GM23338 (cell line): Measurements from ENCODE around the gene EYA2. TPM values are rescaled to one million over a fixed set of nuclear protein-coding genes. Genes with fewer than 3 reads are reported as not detected.

Experiments
- ATAC-seq: fragments of 200-7000 bp; cut with Tn5 transposase; 3 replicates; pipeline ENCODE4 v1.9.1; 2020
- DNase-seq: peaks from one replicate; pipeline ENCODE4 v3.0.0-alpha.2; 2015; ENCODE audit warnings: low spot score
- H2AFZ ChIP-seq: fragments of 200-600 bp; sonication (generic); 2 replicates; pipeline ENCODE4 v1.8.0; 2016; ENCODE audit warnings: antibody characterized with exemption, mild to moderate bottlenecking, moderate library complexity
- H3F3A ChIP-seq: fragments of 200-600 bp; sonication (generic); replicated peaks from 2 replicates; pipeline ENCODE4 v1.8.0; 2017; ENCODE audit warnings: antibody characterized with exemption, mixed run types, low read depth
- H3K27ac ChIP-seq: fragments of 200-600 bp; sonication (generic); 2 replicates; pipeline ENCODE4 v1.6.1; 2016; ENCODE audit warnings: low read depth
- H3K27me3 ChIP-seq: fragments of 200-600 bp; sonication (generic); 2 replicates; pipeline ENCODE4 v1.8.0; 2016; ENCODE audit warnings: mild to moderate bottlenecking, mixed run types, moderate library complexity; ENCODE audit not compliant: insufficient read depth
- H3K36me3 ChIP-seq: fragments of 200-600 bp; sonication (generic); 2 replicates; pipeline ENCODE4 v1.8.0; 2016; ENCODE audit warnings: mild to moderate bottlenecking; ENCODE audit not compliant: insufficient read depth
- H3K4me1 ChIP-seq: fragments of 200-600 bp; sonication (generic); 2 replicates; pipeline ENCODE4 v1.8.0; 2016; ENCODE audit warnings: mild to moderate bottlenecking, moderate library complexity; ENCODE audit not compliant: insufficient read depth
- H3K4me2 ChIP-seq: fragments of 200-600 bp; sonication (generic); 2 replicates; pipeline ENCODE4 v1.7.1; 2017; ENCODE audit warnings: mixed run types
- H3K4me3 ChIP-seq: fragments of 200-600 bp; sonication (generic); 2 replicates; pipeline ENCODE4 v1.6.1; 2016; ENCODE audit warnings: mixed run types
- H3K79me2 ChIP-seq: fragments of 200-600 bp; sonication (generic); replicated peaks from 2 replicates; pipeline ENCODE4 v1.8.0; 2017; ENCODE audit warnings: mild to moderate bottlenecking; ENCODE audit not compliant: insufficient read depth
- H3K9me2 ChIP-seq: fragments of 200-600 bp; sonication (generic); 2 replicates; pipeline ENCODE4 v1.8.0; 2017; ENCODE audit not compliant: insufficient read depth
- H4K20me1 ChIP-seq: fragments of 200-600 bp; sonication (generic); replicated peaks from 2 replicates; pipeline ENCODE4 v1.8.0; 2017; ENCODE audit warnings: mild to moderate bottlenecking; ENCODE audit not compliant: insufficient read depth
- H3K27ac Mint-ChIP-seq: 2 replicates; pipeline ENCODE4 v1.8.0; 2020; ENCODE audit warnings: inconsistent platforms, mild to moderate bottlenecking, moderate library complexity, mixed read lengths
- H3K27me3 Mint-ChIP-seq: 3 replicates; pipeline ENCODE4 v1.8.0; 2022; ENCODE audit warnings: low read depth, mild to moderate bottlenecking, moderate library complexity, mixed read lengths, inconsistent platforms; ENCODE audit not compliant: insufficient read depth, poor library complexity
- H3K36me3 Mint-ChIP-seq: 3 replicates; pipeline ENCODE4 v1.8.0; 2021; ENCODE audit warnings: low read depth, mild to moderate bottlenecking, inconsistent platforms, moderate library complexity, mixed read lengths
- H3K4me1 Mint-ChIP-seq: 3 replicates; pipeline ENCODE4 v1.8.0; 2020; ENCODE audit warnings: mild to moderate bottlenecking, inconsistent platforms, mixed read lengths
- H3K4me3 Mint-ChIP-seq: 3 replicates; pipeline ENCODE4 v1.8.0; 2021; ENCODE audit warnings: moderate library complexity, mild to moderate bottlenecking, inconsistent platforms, mixed read lengths
- H3K9me3 Mint-ChIP-seq: 3 replicates; pipeline ENCODE4 v1.8.0; 2020; ENCODE audit warnings: moderate library complexity, mild to moderate bottlenecking, inconsistent platforms, mixed read lengths
- CREB1 ChIP-seq: fragments of 250-450 bp; sonication (Bioruptor Pico); IDR thresholded peaks from 2 replicates; pipeline ENCODE4 v1.5.0; 2020; ENCODE audit warnings: low read depth, mild to moderate bottlenecking, moderate library complexity
- CTCF ChIP-seq, 2 experiments: fragments of 200-600 bp in 1 of 2; sonication (generic) in 1 of 2; conservative IDR thresholded peaks; 2 replicates each; pipeline versions ENCODE4 v1.5.1 to v1.6.1; 2016 to 2017; ENCODE audit warnings: antibody characterized with exemption in 2 of 2, low read depth in 2 of 2, mild to moderate bottlenecking in 2 of 2, moderate library complexity in 1 of 2
- ETS1 ChIP-seq: IDR thresholded peaks from 2 replicates; pipeline ENCODE4 v1.6.1; 2016; ENCODE audit warnings: antibody characterized with exemption
- EZH2 ChIP-seq: fragments of 200-600 bp; sonication (generic); IDR thresholded peaks from one replicate; pipeline ENCODE4 v1.8.0; 2017; ENCODE audit warnings: antibody characterized with exemption, mild to moderate bottlenecking, low read depth; ENCODE audit not compliant: unreplicated experiment
- EZH2phosphoT487 ChIP-seq: fragments of 200-600 bp; sonication (generic); IDR thresholded peaks from one replicate; pipeline ENCODE4 v1.8.1; 2018; ENCODE audit warnings: antibody characterized with exemption; ENCODE audit not compliant: unreplicated experiment
- JUNB ChIP-seq: IDR thresholded peaks from one replicate; pipeline ENCODE4 v1.6.1; 2016; ENCODE audit warnings: antibody characterized with exemption; ENCODE audit not compliant: unreplicated experiment
- POLR2AphosphoS5 ChIP-seq: IDR thresholded peaks from 2 replicates; pipeline ENCODE4 v1.6.1; 2016; ENCODE audit warnings: antibody characterized with exemption, low read depth
- REST ChIP-seq: IDR thresholded peaks from one replicate; pipeline ENCODE4 v1.6.1; 2018; ENCODE audit warnings: antibody characterized with exemption; ENCODE audit not compliant: unreplicated experiment
- STAT1 ChIP-seq: IDR thresholded peaks from one replicate; pipeline ENCODE4 v1.6.1; 2016; ENCODE audit warnings: antibody characterized with exemption; ENCODE audit not compliant: unreplicated experiment
- ZNF114 ChIP-seq: fragments of 250-450 bp; sonication (Bioruptor Pico); IDR thresholded peaks from 2 replicates; pipeline ENCODE4 v1.5.0; 2020; ENCODE audit warnings: mild to moderate bottlenecking, moderate library complexity
- ZNF331 ChIP-seq: fragments of 250-450 bp; sonication (Bioruptor Pico); IDR thresholded peaks from 2 replicates; pipeline ENCODE4 v1.5.0; 2020; ENCODE audit warnings: low read depth, mild to moderate bottlenecking, moderate library complexity
- ZNF462 ChIP-seq: fragments of 250-450 bp; sonication (Bioruptor Pico); IDR thresholded peaks from 2 replicates; pipeline ENCODE4 v1.5.0; 2020; ENCODE audit warnings: mild to moderate bottlenecking, moderate library complexity
- polyA plus RNA-seq: library from polyadenylated mRNA; unstranded; fragments of >200 nt; fragmentation: Nextera tagmentation; extraction: Ambion mirVana; gene quantifications from 2 replicates; pipeline ENCODE4 v1.2.1, GENCODE V29; 2016
- total RNA-seq: library from RNA; depleted of rRNA; stranded (reverse); fragments of >200 nt; shearing (Covaris generic); gene quantifications from 2 replicates; pipeline ENCODE4 v1.2.3, GENCODE V29; 2014

The EYA2 gene
- total and polyA plus RNA-seq, 2 experiments from 2014 or later, result 0.50 to 0.56 TPM

GRCh38 chr20:46879386-46879785 is 15.3 kb upstream of the EYA2 start:
- Mint-ChIP-seq H3K4me3 (no peak overlapping the region), H3K36me3 (no peaks in the 10 kb centered on the region), H3K27ac (no peak overlapping the region), H3K9me3 (no peaks in the 10 kb centered on the region), H3K4me1 (peaks cover 20% of the 10 kb centered on the region), H3K27me3 (peaks cover 4% of the 10 kb centered on the region)
- Histone ChIP-seq H3K79me2 (no peaks in the 10 kb centered on the region), H3K4me3 (no peak overlapping the region), H3K27ac (no peak overlapping the region), H4K20me1 (no peaks in the 10 kb centered on the region), H3F3A (no peaks in the 10 kb centered on the region), H3K36me3 (no peaks in the 10 kb centered on the region), H3K4me1 (peaks cover 5% of the 10 kb centered on the region; the same call in 1 of the 2 replicates), H2AFZ (peak overlapping the region; percentile 72; the same call in 1 of the 2 replicates), H3K4me2 (no peak overlapping the region), H3K9me2 (peaks cover 3% of the 10 kb centered on the region; the same call in 1 of the 2 replicates), H3K27me3 (no peaks in the 10 kb centered on the region)
- ATAC-seq, result no peak
- TF ChIP-seq CTCF (conservative IDR thresholded peaks at IDR 0.05; ENCODE audit: low read depth in 2 of 2) (no peak), POLR2AphosphoS5 (no peak), EZH2phosphoT487 (no peak), JUNB (no peak), REST (no peak), STAT1 (no peak), ZNF331 (CRISPR knock-in tag) (no peak), ZNF462 (CRISPR knock-in tag) (no peak), ETS1 (no peak), CREB1 (CRISPR knock-in tag) (no peak), EZH2 (no peak), ZNF114 (CRISPR knock-in tag) (no peak)
- no peak for DNase-seq
